HepG2 (cell line): Measurements from ENCODE around the gene FAM184B. TPM values are rescaled to one million over a fixed set of nuclear protein-coding genes. Genes with fewer than 3 reads are reported as not detected.

Source experiments
- ATAC-seq: fragments of 200-7000 bp; cut with Tn5 transposase; 3 replicates; pipeline ENCODE4 v1.9.1; 2020; ENCODE audit warnings: mild to moderate bottlenecking, moderate library complexity
- BruUV-seq: library from RNA; stranded (reverse); fragments of 400-500 nt; replicated peaks from 2 replicates; lab custom pipeline; 2021; lab: Mats Ljungman, UMichigan
- CTCF ChIA-PET: fragments of 300-600 bp; formaldehyde crosslinking; extraction: SDS; loops from one replicate; lab custom pipeline; 2021; ENCODE audit warnings: low total read pairs, inconsistent platforms, low intra/inter-chr PET ratio; lab: Yijun Ruan, JAX
- POLR2A ChIA-PET: fragments of 350-600 bp; sonication (Branson Sonifier 250); formaldehyde crosslinking; loops from one replicate; lab custom pipeline; 2020; ENCODE audit warnings: antibody characterized with exemption, inconsistent platforms; lab: Yijun Ruan, JAX
- DNase-seq: peaks from one replicate; pipeline ENCODE4 v3.0.0-alpha.2; 2015; ENCODE audit warnings: low spot score
- FAIRE-seq: peaks from 3 replicates; lab custom pipeline; 2011; peaks lifted over from hg19 to GRCh38; lab: Jason Lieb, UNC
- H2AFZ ChIP-seq: one replicate; pipeline ENCODE4 v1.6.1; 2011; ENCODE audit warnings: low read length, inconsistent platforms
- H3K27ac ChIP-seq: fragments of 300-600 bp; 3 replicates; pipeline ENCODE4 v1.8.0; 2011; ENCODE audit warnings: mixed run types, mild to moderate bottlenecking, mixed read lengths, low read length, inconsistent platforms; ENCODE audit not compliant: insufficient read depth; ENCODE audit errors: extremely low read length
- H3K27me3 ChIP-seq, 2 experiments: fragments of 200-600 bp in 1 of 2; 2 replicates in 1 of 2; 3 replicates in 1 of 2; pipeline versions ENCODE4 v1.6.0 to v1.8.0; 2011; ENCODE audit warnings: low read length in 2 of 2, mild to moderate bottlenecking in 2 of 2, moderate library complexity in 2 of 2, inconsistent platforms in 1 of 2; ENCODE audit not compliant: insufficient read depth in 2 of 2, control insufficient read depth in 1 of 2
- H3K36me3 ChIP-seq, 2 experiments: fragments of 200-600 bp in 1 of 2; replicated peaks in 1 of 2; 2 replicates in 1 of 2; 3 replicates in 1 of 2; pipeline versions ENCODE4 v1.5.1 to v1.8.0; 2011; ENCODE audit warnings: low read length in 2 of 2, inconsistent platforms in 1 of 2; ENCODE audit not compliant: insufficient read depth in 2 of 2, control insufficient read depth in 1 of 2
- H3K4me1 ChIP-seq: 2 replicates; pipeline ENCODE4 v1.5.1; 2012; ENCODE audit warnings: low read length, inconsistent platforms; ENCODE audit not compliant: insufficient read depth
- H3K4me2 ChIP-seq: 2 replicates; pipeline ENCODE4 v1.6.0; 2011; ENCODE audit warnings: low read depth, low read length, inconsistent platforms
- H3K4me3 ChIP-seq, 3 experiments: fragments of 200-600 bp in 1 of 3; sonication (generic), shearing (Covaris generic) in 1 of 3; replicated peaks in 1 of 3; 2 replicates each; pipeline ENCODE4 v1.5.1; 2011 to 2016; ENCODE audit warnings: low read length in 3 of 3, inconsistent platforms in 2 of 3, low read depth in 2 of 3, mild to moderate bottlenecking in 2 of 3, control low read depth in 1 of 3, mixed read lengths in 1 of 3; ENCODE audit not compliant: insufficient read depth in 1 of 3
- H3K79me2 ChIP-seq: one replicate; pipeline ENCODE4 v1.6.1; 2011; ENCODE audit warnings: low read length, inconsistent platforms; ENCODE audit not compliant: insufficient read depth
- H3K9ac ChIP-seq: 2 replicates; pipeline ENCODE4 v1.6.0; 2011; ENCODE audit warnings: mild to moderate bottlenecking, low read depth, low read length, inconsistent platforms; ENCODE audit not compliant: insufficient read depth
- H3K9me3 ChIP-seq: 2 replicates; pipeline ENCODE4 v1.5.1; 2012; ENCODE audit warnings: mild to moderate bottlenecking, low read length
- H4K20me1 ChIP-seq: 2 replicates; pipeline ENCODE4 v1.6.0; 2011; ENCODE audit warnings: inconsistent platforms, mild to moderate bottlenecking, low read length, moderate library complexity; ENCODE audit not compliant: insufficient read depth
- CSRNP2 ChIP-seq: sonication (generic); formaldehyde crosslinking; conservative IDR thresholded peaks from 2 replicates; pipeline ENCODE4 v1.8.0; 2022; ENCODE audit warnings: low read depth, missing genetic modification reagents
- ELK4 ChIP-seq: sonication (generic); formaldehyde crosslinking; IDR thresholded peaks from 2 replicates; pipeline ENCODE4 v1.9.0; 2021; ENCODE audit warnings: missing genetic modification reagents, borderline replicate concordance
- HOXA3 ChIP-seq: sonication (generic); formaldehyde crosslinking; IDR thresholded peaks from 2 replicates; pipeline ENCODE4 v1.5.0; 2020; ENCODE audit warnings: missing genetic modification reagents
- IRF1 ChIP-seq: sonication (generic); formaldehyde crosslinking; IDR thresholded peaks from 2 replicates; pipeline ENCODE4 v1.4.0; 2020; ENCODE audit warnings: low read depth, mild to moderate bottlenecking, missing genetic modification reagents
- JDP2 ChIP-seq: sonication (generic); formaldehyde crosslinking; IDR thresholded peaks from 2 replicates; pipeline ENCODE4 v1.8.1; 2022; ENCODE audit warnings: missing genetic modification reagents, borderline replicate concordance
- ONECUT2 ChIP-seq: sonication (generic); formaldehyde crosslinking; IDR thresholded peaks from 2 replicates; pipeline ENCODE4 v1.4.0; 2020; ENCODE audit warnings: missing genetic modification reagents
- POLR2AphosphoS2 ChIP-seq: IDR thresholded peaks from 2 replicates; pipeline ENCODE4 v1.6.1; 2011; ENCODE audit warnings: low read depth, low read length, improper control_type of control experiment
- RFX5 ChIP-seq: IDR thresholded peaks from 2 replicates; pipeline ENCODE4 v1.6.1; 2011; ENCODE audit warnings: low read depth, low read length, improper control_type of control experiment
- SMARCE1 ChIP-seq: fragments of 450-650 bp; IDR thresholded peaks from 2 replicates; pipeline ENCODE4 v1.6.1; 2017; ENCODE audit warnings: borderline replicate concordance
- ZBTB34 ChIP-seq: sonication (generic); formaldehyde crosslinking; IDR thresholded peaks from 2 replicates; pipeline ENCODE4 v1.8.0; 2022; ENCODE audit warnings: mild to moderate bottlenecking, missing genetic modification reagents
- ZBTB42 ChIP-seq: sonication (generic); formaldehyde crosslinking; IDR thresholded peaks from 2 replicates; pipeline ENCODE4 v1.5.0; 2020; ENCODE audit warnings: mild to moderate bottlenecking, missing genetic modification reagents
- ZNF230 ChIP-seq: sonication (generic); formaldehyde crosslinking; IDR thresholded peaks from 2 replicates; pipeline ENCODE4 v1.4.0; 2020; ENCODE audit warnings: mild to moderate bottlenecking, missing genetic modification reagents
- ZNF276 ChIP-seq: sonication (generic); formaldehyde crosslinking; IDR thresholded peaks from 2 replicates; pipeline ENCODE4 v1.4.0; 2020; ENCODE audit warnings: mild to moderate bottlenecking, low read depth, missing genetic modification reagents
- ZNF557 ChIP-seq: sonication (generic); formaldehyde crosslinking; IDR thresholded peaks from 2 replicates; pipeline ENCODE4 v1.4.0; 2020; ENCODE audit warnings: missing genetic modification reagents
- ZNF607 ChIP-seq: sonication (generic); formaldehyde crosslinking; IDR thresholded peaks from 2 replicates; pipeline ENCODE4 v1.5.1; 2020; ENCODE audit warnings: missing genetic modification reagents, mild to moderate bottlenecking, borderline replicate concordance
- ZNF709 ChIP-seq: sonication (generic); formaldehyde crosslinking; IDR thresholded peaks from 2 replicates; pipeline ENCODE4 v1.5.0; 2020; ENCODE audit warnings: mild to moderate bottlenecking, missing genetic modification reagents
- ZNF768 ChIP-seq: sonication (generic); formaldehyde crosslinking; IDR thresholded peaks from 2 replicates; pipeline ENCODE4 v1.4.0; 2020; ENCODE audit warnings: missing genetic modification reagents
- WGBS: methylation state at CpG from one replicate; pipeline ENCODE4 v1.1.6; 2017; ENCODE audit warnings: low lambda C conversion rate; 5-methylcytosine and 5-hydroxymethylcytosine counted together
- in situ Hi-C: cut with HindIII; loops from 2 replicates; pipeline ENCODE4 v1.10.0; 2017; ENCODE audit warnings: low pct_unique_long_range_greater_than_20kb; ENCODE audit not compliant: extremely low pct_ligation_motif_present
- intact Hi-C: fragments of 100-400 bp; cut with micrococcal nuclease; formaldehyde crosslinking; loops from one replicate; pipeline ENCODE4 v1.10.0; 2022; ENCODE audit not compliant: unreplicated experiment
- polyA plus RNA-seq, 8 experiments: library from polyadenylated mRNA; depleted of rRNA in 3 of 8; stranded (reverse) in 7 of 8; unstranded in 1 of 8; fragments of >200 nt; fragmentation: Illumina TruSeq in 4 of 8; extraction: Trizol in 4 of 8; gene quantifications; 2 replicates each; pipeline versions ENCODE4 v1.2.1 to v1.2.3, GENCODE V29; 2011 to 2016; ENCODE audit warnings: low read depth in 4 of 8, missing spikeins in 1 of 8, mixed read lengths in 1 of 8; ENCODE audit not compliant: insufficient read depth in 1 of 8
- total RNA-seq, 5 experiments: library from RNA; depleted of rRNA; stranded (reverse); fragments of >200 nt; fragmentation: Illumina TruSeq; extraction: Trizol; gene quantifications; 2 replicates each; pipeline ENCODE4 v1.2.3, GENCODE V29; 2016; ENCODE audit warnings: low read depth in 1 of 5

Gene FAM184B
- total and polyA plus RNA-seq, 2 of the 13 experiments (the other 11 are each of a cell fraction or from before 2014, with no cell fraction given), result not detected

- no peak for TF ChIP-seq ZBTB42 (CRISPR knock-in tag)
- TF ChIP-seq RFX5, result no peak
- no peak for TF ChIP-seq ZNF276 (CRISPR knock-in tag)
- no peak for TF ChIP-seq ELK4 (CRISPR knock-in tag)
- no peak for TF ChIP-seq SMARCE1
- TF ChIP-seq ZNF230 (CRISPR knock-in tag), result no peak
- TF ChIP-seq ZNF709 (CRISPR knock-in tag), result no peak
These were observed 8.2 kb downstream of the FAM184B start (continued) for GRCh38 chr4:17773135-17773698.

GRCh38 chr4:17771284-17771908, 10.0 kb downstream of the FAM184B start:
- H3K79me2 ChIP-seq, result no peaks in the 10 kb centered on the region
- no TSS peak for BruUV-seq
- TF ChIP-seq JDP2 (CRISPR knock-in tag), result no peak
- TF ChIP-seq ZNF607 (CRISPR knock-in tag), result no peak
- no peak for TF ChIP-seq ZNF768
- TF ChIP-seq ZBTB34, result no peak
- TF ChIP-seq POLR2AphosphoS2, result no peak
- TF ChIP-seq ZNF557 (CRISPR knock-in tag), result no peak
- no peak for TF ChIP-seq ONECUT2 (CRISPR knock-in tag)
- TF ChIP-seq CSRNP2, result no peak
- no peak for TF ChIP-seq HOXA3 (CRISPR knock-in tag)
- TF ChIP-seq IRF1 (CRISPR knock-in tag), result no peak
- TF ChIP-seq, all 625 proteins: peak for 0
- Histone ChIP-seq H2AFZ (no peak overlapping the region), H3K9me3 (no peaks in the 10 kb centered on the region), H3K36me3 (no peaks in the 10 kb centered on the region), H3K4me2 (no peak overlapping the region), H3K4me3 (no peak overlapping the region), H3K27me3 (no peaks in the 10 kb centered on the region; a peak in 1 of 5 replicates), H4K20me1 (no peaks in the 10 kb centered on the region), H3K9ac (no peak overlapping the region), H3K4me1 (peaks cover 12% of the 10 kb centered on the region; the same call in 1 of the 2 replicates), H3K27ac (no peak overlapping the region)
- DNase-seq, result no peak
- ATAC-seq, result peak; percentile 43; the same call in 1 of the 3 replicates
- FAIRE-seq, result no peak
- in situ Hi-C loops, result no loop called here
- CTCF ChIA-PET, result no interaction called here
- 13% methylated on average over 7 of the region's 8 CpGs for WGBS
- intact Hi-C loops, result no loop called here
- POLR2A ChIA-PET, result no interaction called here
